NCI-H128 (cell line): ENCODE measurements around the gene IL13RA1.
"Not testable (repeated sequence)": the region's sequence is repeated elsewhere in the genome, so short reads cannot be mapped to it uniquely, and the experiment has no call there.

ENCODE experiments used
- DNase-seq: peaks from one replicate; lab custom pipeline; 2025; ENCODE audit not compliant: unreplicated experiment; lab: John Stamatoyannopoulos, UW

The IL13RA1 gene

GRCh38 chrX:118727686-118728339, 407 bp downstream of the IL13RA1 start:
- no peak for DNase-seq

GRCh38 chrX:118729042-118729652, 1.7 kb downstream of the IL13RA1 start:
- DNase-seq: no peak

GRCh38 chrX:118730500-118731247, 3.3 kb downstream of the IL13RA1 start:
- DNase-seq: no peak

GRCh38 chrX:118732551-118732950, 5.1 kb downstream of the IL13RA1 start:
- not testable (repeated sequence) for DNase-seq

GRCh38 chrX:118734909-118735308, 7.5 kb downstream of the IL13RA1 start:
- no peak for DNase-seq

GRCh38 chrX:118736394-118737010, 9.1 kb downstream of the IL13RA1 start:
- no peak for DNase-seq

- DNase-seq: no peak
Observed at GRCh38 chrX:118739577-118739976, 12.2 kb downstream of the IL13RA1 start.

GRCh38 chrX:118740276-118740889, 13.0 kb downstream of the IL13RA1 start:
- DNase-seq: no peak

- no peak for DNase-seq
Observed at GRCh38 chrX:118742176-118742575, 14.8 kb downstream of the IL13RA1 start.

GRCh38 chrX:118745570-118745969, 18.2 kb downstream of the IL13RA1 start:
- DNase-seq: no peak

- no peak for DNase-seq
Observed at GRCh38 chrX:118751950-118752783, 24.8 kb downstream of the IL13RA1 start.

- no peak for DNase-seq
Observed at GRCh38 chrX:118755633-118756032, 28.2 kb downstream of the IL13RA1 start.

- no peak for DNase-seq
Observed at GRCh38 chrX:118756101-118756500, 28.7 kb downstream of the IL13RA1 start.

GRCh38 chrX:118758511-118758910, 31.1 kb downstream of the IL13RA1 start:
- DNase-seq: no peak

- DNase-seq: no peak
Observed at GRCh38 chrX:118760025-118760424, 32.6 kb downstream of the IL13RA1 start.

GRCh38 chrX:118761939-118762707, 34.7 kb downstream of the IL13RA1 start:
- DNase-seq: no peak

- DNase-seq: no peak
Observed at GRCh38 chrX:118763489-118763888, 36.1 kb downstream of the IL13RA1 start.

GRCh38 chrX:118764122-118764521, 36.7 kb downstream of the IL13RA1 start:
- no peak for DNase-seq

GRCh38 chrX:118770133-118770760, 42.8 kb downstream of the IL13RA1 start:
- no peak for DNase-seq
